HG02943 (cell line): ENCODE data around the gene SCAMP2.
A peak's percentile ranks its signal among the peaks of the same experiment; 100 is the strongest.

ENCODE experiments used
- ATAC-seq: cut with Tn5 transposase; IDR thresholded peaks from one replicate; pipeline ENCODE4 v1.9.1; 2021; ENCODE audit warnings: mild to moderate bottlenecking, low read depth, moderate library complexity; ENCODE audit not compliant: unreplicated experiment

The SCAMP2 gene

DNA sequence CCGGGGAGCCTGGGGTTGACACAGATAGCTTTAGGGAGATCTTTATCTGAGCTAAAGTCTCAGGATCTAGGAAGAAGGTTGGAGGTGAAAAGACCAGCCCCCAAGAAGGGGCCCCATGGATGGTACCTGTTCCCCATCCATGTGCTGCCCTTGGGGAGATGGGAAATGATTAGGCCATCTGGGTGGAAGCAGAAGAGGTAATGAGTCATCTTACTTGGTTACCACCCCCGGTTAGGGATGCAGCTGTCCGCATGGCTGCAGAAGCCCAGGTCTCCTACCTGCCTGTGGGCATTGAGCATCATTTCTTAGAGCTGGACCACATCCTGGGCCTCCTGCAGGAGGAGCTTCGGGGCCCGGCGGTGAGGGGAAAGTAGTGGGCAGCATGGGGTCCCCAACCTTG is 49.8 kb downstream of the SCAMP2 start:
- ATAC-seq: no peak

DNA sequence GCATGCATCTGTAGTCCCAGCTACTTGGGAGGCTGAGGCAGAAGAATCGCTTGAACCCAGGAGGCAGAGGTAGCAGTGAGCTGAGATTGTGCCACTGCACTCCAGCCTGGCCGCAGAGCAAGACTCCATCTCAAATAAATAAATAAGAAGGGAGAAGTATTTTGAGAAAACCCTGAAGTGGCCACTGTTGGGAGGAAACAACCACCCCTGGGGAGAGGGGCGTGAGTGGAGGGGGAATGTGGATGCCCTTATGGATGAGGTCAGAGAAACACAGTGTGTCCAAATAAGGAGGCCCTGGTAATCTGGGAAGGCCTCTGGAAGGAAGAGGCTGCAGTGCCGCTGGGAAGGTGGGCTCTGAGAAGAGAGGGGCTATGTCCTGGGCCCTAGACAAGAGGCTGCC is 50.9 kb downstream of the SCAMP2 start:
- ATAC-seq: no peak

DNA sequence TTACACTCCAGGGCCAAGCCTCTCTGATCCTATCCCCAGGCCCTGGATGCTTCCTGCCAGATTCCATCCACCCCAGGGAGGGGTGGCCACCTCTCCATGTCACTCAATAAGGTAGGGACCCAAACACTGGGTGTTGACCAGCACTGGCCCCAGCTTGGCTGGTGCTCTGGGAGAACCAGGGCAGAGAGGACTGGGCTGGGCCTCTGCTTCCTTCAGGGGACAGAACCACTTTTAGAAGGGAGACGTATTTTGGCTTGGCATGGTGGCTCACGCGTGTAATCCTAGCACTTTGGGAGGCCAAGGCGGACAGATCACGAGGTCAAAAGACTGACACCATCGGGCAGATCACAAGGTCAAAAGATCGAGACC is 51.4 kb downstream of the SCAMP2 start:
- ATAC-seq: no peak

DNA sequence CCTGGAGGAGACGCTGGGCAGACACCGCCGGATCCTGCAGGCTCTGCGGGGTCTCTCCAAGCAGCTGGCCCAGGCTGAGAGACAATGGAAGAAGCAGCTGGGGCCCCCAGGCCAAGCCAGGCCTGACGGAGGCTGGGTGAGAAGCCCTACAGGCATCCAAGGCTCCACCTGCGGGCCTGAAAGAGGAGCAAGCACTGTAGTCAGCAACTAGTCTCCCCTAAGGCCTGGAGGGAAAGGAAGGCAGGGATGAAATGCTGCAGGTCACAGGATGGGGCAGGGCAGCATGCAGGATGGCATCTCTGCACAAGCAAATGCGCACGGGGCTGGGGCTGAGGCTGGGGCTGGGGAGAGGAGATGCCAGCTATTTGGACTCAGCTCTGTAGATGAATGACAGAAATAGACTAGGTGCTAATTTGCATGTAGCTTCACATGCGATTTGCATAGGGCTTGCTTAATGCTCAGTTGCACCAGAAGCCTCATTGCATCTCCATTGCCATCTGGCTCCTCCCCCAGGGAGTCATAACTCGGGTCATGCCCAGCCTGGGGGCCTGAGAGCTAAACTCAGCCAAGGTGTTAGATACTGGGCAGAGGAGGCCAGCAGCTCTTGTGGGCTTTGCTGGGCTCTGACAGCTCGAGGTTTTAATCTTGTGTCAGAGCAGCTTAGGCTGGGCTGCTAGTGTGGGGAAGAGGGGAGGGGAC is 51.9 kb downstream of the SCAMP2 start:
- ATAC-seq: peak; percentile 74

DNA sequence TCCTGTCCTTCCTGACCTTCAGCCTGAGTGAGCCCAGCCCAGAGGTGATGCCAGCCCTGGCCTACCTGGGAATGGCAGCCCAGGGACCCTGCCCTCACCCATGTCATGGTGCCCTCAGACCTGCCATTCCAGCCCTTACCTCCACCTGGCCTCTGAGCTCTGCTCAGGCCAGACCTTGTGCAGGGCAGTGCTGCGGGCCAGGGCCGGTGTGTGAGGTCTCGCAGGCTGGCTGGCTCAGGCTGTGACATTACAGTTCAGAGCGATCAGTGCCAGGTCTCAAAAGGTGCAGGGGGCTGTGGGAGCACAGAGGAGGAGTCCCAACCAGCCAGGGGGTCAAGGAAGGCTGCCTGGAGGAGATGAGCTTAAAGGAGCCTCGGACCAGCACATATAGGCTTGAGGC is 53.1 kb downstream of the SCAMP2 start:
- no peak for ATAC-seq

DNA sequence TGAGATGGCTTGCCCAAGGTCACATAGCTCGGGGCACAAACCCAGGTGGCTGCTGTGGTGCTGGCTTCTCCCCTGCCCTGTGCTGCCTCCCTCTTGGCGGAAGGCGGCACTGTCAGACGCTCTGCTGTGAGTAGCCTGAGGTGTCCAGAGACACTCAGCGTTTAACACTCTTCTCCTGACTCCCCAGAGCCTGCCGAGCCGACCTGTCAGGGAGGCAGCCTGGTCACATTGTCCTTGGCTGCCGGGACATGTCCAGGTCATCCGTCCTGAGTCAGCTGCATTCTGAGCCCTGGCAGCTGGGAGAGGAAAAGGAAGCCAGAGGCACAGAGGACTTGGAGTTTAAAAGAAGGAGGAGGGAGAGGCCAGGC is 55.8 kb downstream of the SCAMP2 start:
- ATAC-seq: no peak

DNA sequence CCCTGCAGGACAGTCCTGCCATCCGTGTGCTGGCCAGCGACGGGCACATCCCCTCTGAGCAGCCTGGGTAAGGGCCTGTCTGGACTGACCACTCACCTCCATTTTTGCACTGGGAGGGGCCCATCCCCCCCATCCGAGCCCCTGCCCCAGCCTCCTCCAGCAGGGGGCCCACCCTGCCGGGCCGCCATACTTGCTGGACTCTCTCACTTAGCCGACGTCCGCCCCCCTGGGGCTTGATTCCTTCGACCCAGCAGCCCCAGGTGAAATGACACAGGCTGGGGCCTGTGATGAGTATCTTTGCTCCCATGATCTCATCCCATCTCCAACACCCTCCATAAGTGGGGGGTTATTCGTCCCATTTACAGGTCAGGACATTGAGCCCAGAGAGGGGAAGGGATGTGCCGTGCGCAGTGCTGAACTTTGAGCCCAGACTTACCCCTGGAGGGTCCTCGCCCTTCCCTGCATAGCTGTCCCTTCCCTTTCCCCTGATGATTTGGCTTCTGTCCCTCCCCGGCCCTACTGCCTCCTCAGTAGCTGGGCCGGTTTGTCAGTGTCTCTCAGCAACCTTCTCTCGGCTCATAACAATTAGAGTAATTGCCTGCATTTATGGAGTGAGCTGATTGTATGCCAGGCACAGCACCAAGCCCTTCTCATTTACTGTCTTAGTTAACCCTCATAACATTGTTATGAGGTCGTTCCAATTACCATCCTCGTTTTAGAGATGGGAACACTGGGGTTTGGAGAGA is 56.4 kb downstream of the SCAMP2 start:
- ATAC-seq: no peak

DNA sequence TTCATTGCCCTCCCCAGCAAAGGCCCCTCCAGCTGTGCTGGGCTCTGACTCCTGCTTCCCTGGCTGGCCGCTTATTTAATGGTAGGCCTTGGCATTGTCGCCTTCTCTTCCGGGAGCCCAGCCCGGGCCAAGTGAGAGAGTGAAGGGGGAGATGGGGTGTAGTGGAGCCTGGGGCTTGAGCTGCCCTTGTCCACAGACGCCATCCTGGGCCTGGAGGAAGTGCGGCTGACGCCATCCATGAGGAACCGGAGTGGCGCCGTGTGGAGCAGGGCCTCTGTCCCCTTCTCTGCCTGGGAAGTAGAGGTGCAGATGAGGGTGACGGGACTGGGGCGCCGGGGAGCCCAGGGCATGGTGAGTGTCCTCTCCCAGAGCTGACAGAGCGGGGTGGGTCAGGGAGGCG is 57.2 kb downstream of the SCAMP2 start:
- no peak for ATAC-seq

DNA sequence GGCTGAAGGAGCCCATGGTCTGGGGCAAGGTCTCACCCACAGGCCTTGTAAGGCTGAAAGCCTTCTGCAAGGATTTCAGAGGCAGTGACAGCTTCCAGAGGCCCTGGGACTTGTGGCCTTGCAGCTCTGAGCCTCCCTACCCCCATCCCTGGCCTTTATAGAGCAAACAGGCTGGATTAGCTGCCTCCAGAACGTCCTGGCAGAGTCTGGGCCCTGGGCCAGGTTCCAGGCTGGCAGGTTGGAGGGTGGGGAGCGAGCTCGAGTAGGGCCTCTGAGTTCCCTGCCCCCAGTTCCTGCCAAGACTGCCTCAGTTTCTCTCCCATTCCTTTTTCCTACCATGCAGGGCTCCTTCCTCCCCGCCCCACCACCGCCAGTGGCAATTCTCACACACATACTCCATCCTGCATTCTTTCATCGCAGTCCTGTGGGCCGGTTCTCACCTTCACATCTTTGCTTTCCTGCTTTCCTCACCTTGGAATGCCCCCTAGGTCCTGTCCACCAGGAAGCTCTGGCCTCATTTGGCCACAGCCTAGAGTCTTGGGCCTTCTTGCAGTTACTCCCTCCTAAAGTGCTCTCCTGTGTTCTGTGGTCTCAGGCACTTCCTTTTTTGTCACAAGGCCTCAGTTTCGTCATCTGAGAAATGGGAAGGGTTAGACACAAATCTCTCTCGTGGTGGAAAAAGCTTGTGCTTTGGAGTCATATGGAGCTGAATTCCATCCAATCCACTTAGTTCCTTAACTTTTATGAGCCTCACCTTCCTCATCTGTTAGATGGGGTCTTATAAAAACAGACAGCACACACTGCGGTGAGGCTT is 57.8 kb downstream of the SCAMP2 start:
- ATAC-seq: no peak

DNA sequence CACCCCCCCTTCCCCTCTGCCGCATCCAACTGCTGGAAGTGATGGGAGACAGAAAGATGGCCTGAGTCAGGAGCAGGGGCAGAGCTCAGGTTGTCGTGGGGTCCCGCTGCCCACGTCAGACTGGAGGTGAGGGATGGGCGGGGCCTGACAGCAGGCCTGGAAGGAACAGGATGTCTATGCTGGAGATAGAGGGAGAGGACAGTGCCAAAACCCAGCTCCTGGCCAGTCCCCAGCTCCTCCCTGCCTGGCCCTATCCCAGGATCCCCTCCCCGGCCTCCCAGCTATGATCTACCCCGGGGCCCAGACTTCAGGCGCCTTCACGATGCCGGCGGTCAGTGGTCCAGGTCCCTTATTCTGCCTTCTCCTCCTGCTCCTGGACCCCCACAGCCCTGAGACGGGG is 60.6 kb downstream of the SCAMP2 start, which contains the start of gene LMAN1L:
Gene LMAN1L, plus strand, starts transcription at position 303 of the 400 bp plus-strand sequence. Its CDS starts 20 bp downstream, at position 323.
- ATAC-seq: no peak

DNA sequence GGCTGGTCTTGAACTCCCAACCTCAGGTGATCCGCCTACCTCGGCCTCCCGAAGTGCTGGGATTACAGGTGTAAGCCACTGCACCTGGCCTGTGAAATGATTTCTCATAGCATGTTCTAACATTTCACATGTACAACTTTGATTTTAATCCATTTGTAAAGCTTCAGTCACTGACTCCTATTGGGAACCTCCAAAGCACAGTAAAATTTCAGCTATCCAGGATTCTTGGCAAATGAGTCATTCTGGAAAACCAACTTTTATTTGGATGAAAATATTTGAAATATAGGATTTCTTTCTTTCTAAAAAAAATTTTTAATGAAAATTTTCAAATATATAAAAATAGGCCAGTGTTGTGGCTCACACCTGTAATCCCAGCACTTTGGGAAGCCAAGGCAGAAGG is 63.2 kb downstream of the SCAMP2 start:
- no peak for ATAC-seq

DNA sequence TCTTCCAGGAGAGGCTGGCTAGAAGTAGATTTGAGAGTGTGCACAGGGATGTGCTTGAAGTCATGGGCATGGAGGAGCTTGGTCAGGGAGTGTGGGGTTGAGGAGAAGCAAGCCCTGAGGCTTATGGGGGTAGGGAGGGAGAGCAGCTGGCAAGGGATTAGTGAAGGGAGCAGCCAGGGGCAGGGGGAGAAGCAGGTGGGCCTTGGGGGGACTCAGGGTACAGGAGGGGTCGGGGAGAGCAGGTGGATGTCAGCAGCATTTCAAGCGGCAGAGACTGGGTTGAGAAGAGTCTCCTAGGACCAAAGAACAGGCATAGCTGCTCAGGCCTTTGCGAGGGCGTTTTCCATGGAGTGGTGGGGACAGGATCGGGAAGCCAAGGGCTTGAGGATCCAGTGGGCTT is 63.9 kb downstream of the SCAMP2 start:
- no peak for ATAC-seq

DNA sequence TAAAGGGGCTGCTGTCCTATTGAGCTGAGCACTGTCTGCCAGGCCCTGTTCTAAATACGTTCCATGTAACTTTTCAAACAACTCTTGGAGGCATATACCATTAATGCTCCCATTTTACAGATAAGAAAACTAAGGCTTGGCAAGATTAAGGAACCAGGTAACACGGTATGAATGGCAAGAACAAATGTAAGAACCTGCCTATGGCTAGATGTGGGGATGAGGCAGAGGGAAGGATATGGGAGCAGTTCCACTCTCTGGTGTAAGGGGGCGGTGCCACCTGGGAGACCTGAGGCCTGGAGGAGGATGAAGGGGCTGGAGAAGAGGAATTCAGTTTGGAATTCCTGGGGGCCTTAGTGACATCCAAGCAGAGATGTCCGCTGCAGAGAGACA is 64.3 kb downstream of the SCAMP2 start:
- no peak for ATAC-seq

DNA sequence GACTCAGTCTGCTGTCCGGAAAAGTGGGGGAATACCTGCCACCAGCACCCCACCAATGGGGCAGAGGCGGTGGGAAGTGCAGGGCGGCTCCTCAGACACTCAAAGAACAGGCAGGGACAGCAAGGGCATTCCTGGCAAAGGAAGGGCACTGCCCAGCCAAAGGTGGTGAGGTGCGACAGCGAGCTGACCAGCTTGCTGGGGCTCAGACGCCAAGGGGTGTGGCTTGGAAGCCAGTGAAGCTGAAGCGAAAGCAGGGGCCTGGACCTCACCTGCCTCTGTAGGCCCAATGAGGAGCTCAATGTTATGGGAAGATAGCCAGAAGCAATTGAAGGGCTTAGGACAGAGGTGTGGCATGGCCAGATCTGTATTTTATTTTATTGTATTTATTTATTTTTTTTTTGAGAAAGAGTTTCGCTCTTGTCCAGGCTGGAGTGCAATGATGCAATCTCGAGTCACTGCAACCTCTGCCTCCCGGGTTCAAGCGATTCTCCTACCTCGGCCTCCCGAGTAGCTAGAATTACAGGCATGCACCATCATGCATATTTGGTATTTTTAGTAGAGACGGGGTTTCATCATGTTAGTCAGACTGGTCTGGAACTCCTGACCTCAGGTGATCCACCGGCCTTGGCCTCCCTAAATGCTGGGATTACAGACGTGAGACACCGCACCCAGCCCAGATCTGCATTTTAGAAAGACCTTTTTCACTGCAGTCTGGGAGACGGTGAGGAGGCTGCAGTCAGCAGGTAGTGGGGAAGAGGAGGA is 64.9 kb downstream of the SCAMP2 start:
- no peak for ATAC-seq

DNA sequence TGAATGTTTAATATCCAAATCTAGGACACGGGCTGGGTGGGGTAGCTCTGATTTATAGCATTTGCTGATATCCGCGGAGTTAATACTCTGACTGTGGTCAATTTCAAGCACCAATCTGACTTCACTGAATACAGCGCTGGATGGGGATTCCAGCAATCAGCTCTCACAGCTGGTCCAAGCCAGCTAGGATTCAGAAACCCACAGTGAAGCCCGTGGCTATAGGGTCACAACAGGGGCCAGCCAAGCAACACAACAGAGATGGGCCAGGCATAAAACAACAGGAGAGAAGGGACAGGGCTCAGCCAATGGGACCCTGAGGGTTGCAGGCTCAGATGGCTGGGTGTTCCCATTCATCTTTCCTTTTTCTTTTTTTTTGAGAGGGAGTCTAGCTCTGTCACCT is 65.9 kb downstream of the SCAMP2 start:
- no peak for ATAC-seq

DNA sequence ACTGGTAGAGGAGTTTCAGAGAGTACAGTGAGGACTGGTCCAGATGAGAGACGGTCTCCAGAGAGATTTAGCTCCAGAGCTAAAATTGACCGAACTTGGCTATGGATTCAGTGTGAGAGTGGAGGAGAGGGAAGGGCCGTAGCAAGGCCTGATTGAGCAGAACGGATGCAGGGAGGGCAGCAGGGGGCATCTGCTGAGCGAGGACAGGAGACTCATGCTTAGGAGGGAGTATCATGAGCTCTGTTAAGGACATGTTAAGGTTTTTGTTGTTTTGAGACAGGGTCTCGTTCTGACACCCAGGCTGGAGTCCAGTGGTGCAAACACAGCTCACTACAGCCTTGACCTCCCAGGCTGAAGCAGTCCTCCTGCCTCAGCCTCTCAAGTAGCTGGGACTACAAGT is 68.2 kb downstream of the SCAMP2 start:
- ATAC-seq: no peak

DNA sequence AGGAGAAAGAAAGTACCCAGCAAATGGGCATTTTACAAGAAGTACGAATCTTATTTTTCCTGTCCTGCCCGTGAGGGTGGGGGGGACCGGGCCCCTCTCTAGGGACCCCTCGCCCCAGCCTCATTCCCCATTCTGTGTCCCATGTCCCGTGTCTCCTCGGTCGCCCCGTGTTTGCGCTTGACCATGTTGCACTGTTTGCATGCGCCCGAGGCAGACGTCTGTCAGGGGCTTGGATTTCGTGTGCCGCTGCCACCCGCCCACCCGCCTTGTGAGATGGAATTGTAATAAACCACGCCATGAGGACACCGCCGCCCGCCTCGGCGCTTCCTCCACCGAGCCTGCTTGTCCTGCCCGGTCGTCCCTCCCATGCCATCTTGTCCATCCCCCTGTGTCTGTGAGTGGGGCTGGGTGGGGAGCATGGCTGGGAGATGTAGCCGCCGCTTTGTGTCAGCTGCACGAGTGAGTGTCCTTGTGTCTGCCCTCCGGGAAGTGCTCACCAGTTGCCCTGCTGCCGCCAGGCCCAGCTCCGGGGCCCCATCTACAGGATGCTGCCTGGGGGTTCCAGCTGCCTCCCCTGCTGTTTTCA is 70.2 kb downstream of the SCAMP2 start:
- no peak for ATAC-seq

DNA sequence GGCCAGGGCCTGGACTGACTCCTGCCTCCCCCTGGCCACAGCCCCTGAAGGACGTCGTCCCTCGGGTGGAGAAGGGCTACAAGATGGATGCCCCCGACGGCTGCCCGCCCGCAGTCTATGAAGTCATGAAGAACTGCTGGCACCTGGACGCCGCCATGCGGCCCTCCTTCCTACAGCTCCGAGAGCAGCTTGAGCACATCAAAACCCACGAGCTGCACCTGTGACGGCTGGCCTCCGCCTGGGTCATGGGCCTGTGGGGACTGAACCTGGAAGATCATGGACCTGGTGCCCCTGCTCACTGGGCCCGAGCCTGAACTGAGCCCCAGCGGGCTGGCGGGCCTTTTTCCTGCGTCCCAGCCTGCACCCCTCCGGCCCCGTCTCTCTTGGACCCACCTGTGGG is 70.9 kb downstream of the SCAMP2 start:
- ATAC-seq: no peak

DNA sequence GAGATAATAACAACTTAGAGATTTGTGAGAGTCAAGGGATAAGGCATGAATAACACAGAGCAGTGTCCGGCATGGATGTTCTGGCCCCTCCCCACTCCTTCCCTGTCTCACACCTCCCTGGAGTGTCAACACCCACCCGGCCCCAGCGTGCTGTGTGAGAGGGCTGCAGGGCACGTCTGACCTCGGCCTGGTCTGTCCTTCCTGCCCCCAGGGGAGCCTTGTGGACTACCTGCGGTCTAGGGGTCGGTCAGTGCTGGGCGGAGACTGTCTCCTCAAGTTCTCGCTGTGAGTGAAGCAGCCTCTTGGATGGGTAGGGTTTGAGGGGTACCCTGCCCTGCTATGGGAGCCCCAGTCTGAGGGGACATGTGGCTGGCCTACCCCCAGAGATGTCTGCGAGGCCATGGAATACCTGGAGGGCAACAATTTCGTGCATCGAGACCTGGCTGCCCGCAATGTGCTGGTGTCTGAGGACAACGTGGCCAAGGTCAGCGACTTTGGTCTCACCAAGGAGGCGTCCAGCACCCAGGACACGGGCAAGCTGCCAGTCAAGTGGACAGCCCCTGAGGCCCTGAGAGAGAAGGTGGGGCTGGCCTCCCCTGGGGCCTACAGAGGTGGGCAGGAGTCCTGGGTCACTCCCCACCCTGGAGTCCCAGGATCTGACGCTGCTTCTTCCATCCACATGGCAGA is 71.7 kb downstream of the SCAMP2 start:
- ATAC-seq: no peak

DNA sequence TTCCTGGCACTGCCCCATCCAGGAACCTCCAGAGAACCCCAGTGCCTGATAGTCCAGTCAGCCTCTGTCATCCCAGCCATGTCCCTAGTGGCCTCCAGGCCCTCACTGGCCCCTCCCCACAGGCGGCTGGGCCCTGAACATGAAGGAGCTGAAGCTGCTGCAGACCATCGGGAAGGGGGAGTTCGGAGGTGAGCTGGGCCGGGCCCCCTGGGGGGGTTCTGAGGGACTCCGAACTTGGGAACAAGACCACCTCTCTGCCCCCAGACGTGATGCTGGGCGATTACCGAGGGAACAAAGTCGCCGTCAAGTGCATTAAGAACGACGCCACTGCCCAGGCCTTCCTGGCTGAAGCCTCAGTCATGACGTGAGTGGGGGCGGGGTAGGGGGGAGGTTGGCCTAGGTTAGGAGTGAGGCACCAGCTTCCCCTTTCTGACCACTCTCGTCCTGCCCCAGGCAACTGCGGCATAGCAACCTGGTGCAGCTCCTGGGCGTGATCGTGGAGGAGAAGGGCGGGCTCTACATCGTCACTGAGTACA is 72.5 kb downstream of the SCAMP2 start:
- no peak for ATAC-seq
